ENCODE results near the gene GLDN.

GLDN gene

DNA sequence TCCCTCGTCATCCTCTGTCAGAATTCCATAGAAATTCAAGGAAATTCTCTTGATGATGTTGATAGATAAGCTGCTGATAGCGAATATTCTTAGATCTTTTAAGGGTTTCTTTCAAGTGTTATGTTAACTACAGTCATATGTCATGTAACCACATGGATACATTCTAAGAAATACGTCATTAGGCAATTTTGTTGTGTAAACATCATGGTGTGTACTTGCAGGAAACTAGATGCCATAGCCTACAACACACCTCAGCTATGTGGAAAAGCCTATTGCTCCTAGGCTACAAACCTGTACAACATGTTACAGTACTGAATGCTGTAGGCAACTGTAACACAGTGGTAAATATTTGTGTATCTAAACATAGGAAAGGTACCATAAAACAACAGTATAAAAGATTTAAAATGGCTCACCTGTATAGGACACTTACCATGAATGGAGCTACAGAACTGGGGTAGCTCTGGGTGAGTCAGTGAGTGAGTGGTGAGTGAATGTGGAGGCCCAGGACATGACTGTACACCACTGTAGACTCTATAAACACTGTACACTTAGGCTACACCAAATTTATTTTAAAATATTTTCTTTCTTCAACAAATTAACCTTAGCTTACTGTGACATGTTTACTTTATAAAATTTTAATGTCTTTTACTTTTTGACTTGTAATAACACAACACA is 34.6 kb downstream of the GLDN start:
- Histone ChIP-seq H4K20me1 (ENCODE audit: insufficient read depth) (no peaks in the 10 kb centered on the region), H3K4me2 (no peak overlapping the region), H3K9ac (no peak overlapping the region), H3K36me3 (ENCODE audit: insufficient read depth) (no peaks in the 10 kb centered on the region), H2AFZ (ENCODE audit: low read depth) (no peak overlapping the region), H3K79me2 (ENCODE audit: insufficient read depth, low read depth) (no peaks in the 10 kb centered on the region), H3K4me3 (IDR thresholded peaks at IDR 0.05; ENCODE audit: insufficient read depth, low read depth, low read length) (no peak overlapping the region), H3K4me1 (ENCODE audit: low read depth, poor library complexity, severe bottlenecking) (peaks cover 24% of the 10 kb centered on the region), H3K27me3 (ENCODE audit: insufficient read depth, low read depth) (no peaks in the 10 kb centered on the region), H3K27ac (no peak overlapping the region)
- TF ChIP-seq CTCF (conservative IDR thresholded peaks at IDR 0.05; ENCODE audit: low read depth, low read length), result no peak

GRCh38 chr15:51377038-51377786 is 35.8 kb downstream of the GLDN start:
- peaks cover 24% of the 10 kb centered on the region for H3K4me1 ChIP-seq (ENCODE audit: low read depth, poor library complexity, severe bottlenecking)
- TF ChIP-seq CTCF (conservative IDR thresholded peaks at IDR 0.05; ENCODE audit: low read depth, low read length), result no peak
- H3K27ac ChIP-seq, result no peak overlapping the region
- H4K20me1 ChIP-seq (ENCODE audit: insufficient read depth), result no peaks in the 10 kb centered on the region
- no peaks in the 10 kb centered on the region for H3K36me3 ChIP-seq (ENCODE audit: insufficient read depth)
- H3K4me3 ChIP-seq (IDR thresholded peaks at IDR 0.05; ENCODE audit: insufficient read depth, low read depth, low read length), result no peak overlapping the region
- no peak overlapping the region for H3K9ac ChIP-seq
- H3K4me2 ChIP-seq, result no peak overlapping the region
- no peaks in the 10 kb centered on the region for H3K27me3 ChIP-seq (ENCODE audit: insufficient read depth, low read depth)
- no peak overlapping the region for H2AFZ ChIP-seq (ENCODE audit: low read depth)
- no peaks in the 10 kb centered on the region for H3K79me2 ChIP-seq (ENCODE audit: insufficient read depth, low read depth)

DNA sequence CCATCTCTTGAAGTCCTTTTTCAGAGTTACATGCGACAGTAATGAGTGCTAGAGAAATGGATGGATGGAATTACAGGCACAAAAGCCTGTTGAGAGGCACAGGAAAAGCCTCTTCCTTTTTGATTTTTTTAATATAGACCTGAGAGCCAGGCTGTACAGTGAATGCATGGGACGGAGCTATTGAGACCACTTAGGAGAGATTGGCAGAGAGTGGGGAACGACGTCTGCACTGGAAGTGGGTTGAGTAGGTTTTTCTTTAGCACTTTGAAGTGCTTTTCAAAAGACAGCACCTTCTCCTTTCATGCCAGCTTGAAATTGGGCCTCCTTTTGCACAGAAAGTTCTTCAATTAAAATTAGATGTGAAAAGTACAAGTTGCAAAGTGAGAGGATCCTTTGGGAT is 37.0 kb downstream of the GLDN start:
- H3K79me2 ChIP-seq (ENCODE audit: insufficient read depth, low read depth), result no peaks in the 10 kb centered on the region
- H3K27ac ChIP-seq, result no peak overlapping the region
- no peak for TF ChIP-seq CTCF (conservative IDR thresholded peaks at IDR 0.05; ENCODE audit: low read depth, low read length)
- no peak overlapping the region for H2AFZ ChIP-seq (ENCODE audit: low read depth)
- H3K4me1 ChIP-seq (ENCODE audit: low read depth, poor library complexity, severe bottlenecking), result peaks cover 21% of the 10 kb centered on the region
- H3K4me3 ChIP-seq (IDR thresholded peaks at IDR 0.05; ENCODE audit: insufficient read depth, low read depth, low read length), result no peak overlapping the region
- no peaks in the 10 kb centered on the region for H3K27me3 ChIP-seq (ENCODE audit: insufficient read depth, low read depth)
- H3K4me2 ChIP-seq, result no peak overlapping the region
- no peak overlapping the region for H3K9ac ChIP-seq
- H3K36me3 ChIP-seq (ENCODE audit: insufficient read depth), result no peaks in the 10 kb centered on the region
- H4K20me1 ChIP-seq (ENCODE audit: insufficient read depth), result no peaks in the 10 kb centered on the region

DNA sequence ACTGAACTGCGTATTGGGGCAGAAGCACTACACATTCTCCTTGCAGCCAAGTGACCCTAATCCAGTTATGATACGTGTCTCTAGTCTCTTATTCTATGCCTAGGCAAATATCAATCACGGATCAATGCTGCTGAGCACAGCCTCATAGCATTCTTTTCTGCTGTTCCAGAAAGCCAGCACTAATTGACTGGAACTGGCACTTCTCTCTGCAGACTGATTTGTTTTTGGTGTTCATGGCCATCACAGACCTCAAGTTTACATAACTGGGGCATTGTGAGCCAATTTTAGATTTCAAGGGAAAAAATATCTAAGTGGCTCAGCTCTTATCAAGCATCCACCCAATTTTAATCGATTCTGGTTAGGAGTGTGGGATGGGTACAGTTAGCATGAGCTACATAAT is 37.9 kb downstream of the GLDN start:
- H3K79me2 ChIP-seq (ENCODE audit: insufficient read depth, low read depth), result no peaks in the 10 kb centered on the region
- no peak overlapping the region for H3K27ac ChIP-seq
- no peaks in the 10 kb centered on the region for H3K27me3 ChIP-seq (ENCODE audit: insufficient read depth, low read depth)
- H3K36me3 ChIP-seq (ENCODE audit: insufficient read depth), result no peaks in the 10 kb centered on the region
- TF ChIP-seq CTCF (conservative IDR thresholded peaks at IDR 0.05; ENCODE audit: low read depth, low read length), result no peak
- no peak overlapping the region for H3K4me2 ChIP-seq
- H3K4me1 ChIP-seq (ENCODE audit: low read depth, poor library complexity, severe bottlenecking), result peaks cover 11% of the 10 kb centered on the region
- H3K9ac ChIP-seq, result no peak overlapping the region
- no peak overlapping the region for H2AFZ ChIP-seq (ENCODE audit: low read depth)
- no peak overlapping the region for H3K4me3 ChIP-seq (IDR thresholded peaks at IDR 0.05; ENCODE audit: insufficient read depth, low read depth, low read length)
- no peaks in the 10 kb centered on the region for H4K20me1 ChIP-seq (ENCODE audit: insufficient read depth)
